Measurements from ENCODE around the gene MED12. TPM values are rescaled to one million over a fixed set of nuclear protein-coding genes. Genes with fewer than 3 reads are reported as not detected.

MED12 gene
- total RNA-seq, 4 donors from 2014 or later = 26.5 to 41.4 (median 40.0) TPM

GRCh38 chrX:71103110-71103983 is 15.0 kb upstream of the MED12 start:
- Histone ChIP-seq H3K4me3 (no peak overlapping the region), H3K36me3 (no peaks in the 10 kb centered on the region), H3K27me3 (no peaks in the 10 kb centered on the region), H3K27ac (peak overlapping the region; percentile 31 to 65 (median 45)), H3K4me1 (peaks cover 7 to 12% (median 9%) of the 10 kb centered on the region in 4 donors), H3K9me3 (no peaks in the 10 kb centered on the region)
- WGBS, 2 donors (ENCODE audit: low coverage in 1 of 2) = 17 to 41% methylated on average over 1 to 9 of the region's 10 CpGs
- intact Hi-C loops (cut with DNase I; ENCODE audit: low total_unique reads) (no loop called here), in situ Hi-C loops (cut with MboI; ENCODE audit: low pct_ligation_motif_present in 1 of 4, low pct_unique_long_range_greater_than_20kb in 1 of 4, low sequenced_read_pairs in 3 of 4) (no loop called here)
- peak; percentile 53 for DNase-seq
- TF ChIP-seq POLR2A (IDR thresholded peaks at IDR 0.05) (no peak), POLR2AphosphoS5 (IDR thresholded peaks at IDR 0.05) (no peak), EP300 (IDR thresholded peaks at IDR 0.05; ENCODE audit: low read depth) (no peak), CTCF (IDR thresholded peaks at IDR 0.05) (no peak)

- no peaks in the 10 kb centered on the region for H3K36me3 ChIP-seq
- no peaks in the 10 kb centered on the region for H3K27me3 ChIP-seq
- 97 to 100% methylated on average over 2 to 3 of the region's 3 CpGs for whole genome bisulfite sequencing, 2 donors (ENCODE audit: low coverage in 1 of 2)
- H3K4me3 ChIP-seq = no peak overlapping the region
- TF ChIP-seq POLR2AphosphoS5 (IDR thresholded peaks at IDR 0.05) (no peak), CTCF (IDR thresholded peaks at IDR 0.05) (no peak), POLR2A (IDR thresholded peaks at IDR 0.05) (no peak), EP300 (IDR thresholded peaks at IDR 0.05; ENCODE audit: low read depth) (no peak)
- intact Hi-C loops (cut with DNase I; ENCODE audit: low total_unique reads) (no loop called here), in situ Hi-C loops (cut with MboI; ENCODE audit: low pct_ligation_motif_present in 1 of 4, low pct_unique_long_range_greater_than_20kb in 1 of 4, low sequenced_read_pairs in 3 of 4) (no loop called here)
- H3K9me3 ChIP-seq = no peaks in the 10 kb centered on the region
- DNase-seq = no peak
- H3K27ac ChIP-seq = no peak overlapping the region
- peaks cover 7 to 12% (median 8%) of the 10 kb centered on the region in 4 donors for H3K4me1 ChIP-seq
Measured at GRCh38 chrX:71105628-71106027, 12.8 kb upstream of the MED12 start.

GRCh38 chrX:71106427-71106826 is 12.0 kb upstream of the MED12 start, which contains the start of gene CXorf65:
CXorf65 (minus strand) TSS chrX:71106740; CDS start chrX:71106556, 184 bp downstream.
- in situ Hi-C loops (cut with MboI; ENCODE audit: low pct_ligation_motif_present in 1 of 4, low pct_unique_long_range_greater_than_20kb in 1 of 4, low sequenced_read_pairs in 3 of 4) (no loop called here), intact Hi-C loops (cut with DNase I; ENCODE audit: low total_unique reads) (no loop called here)
- 79% methylated on average over 1 of the region's 1 CpG; no CpG with 5 or more reads in 1 of the 2 donors for WGBS, 2 donors (ENCODE audit: low coverage in 1 of 2)
- H3K9me3 ChIP-seq = no peaks in the 10 kb centered on the region
- peaks cover 7 to 12% (median 8%) of the 10 kb centered on the region in 4 donors for H3K4me1 ChIP-seq
- TF ChIP-seq POLR2AphosphoS5 (IDR thresholded peaks at IDR 0.05) (no peak), POLR2A (IDR thresholded peaks at IDR 0.05) (no peak), CTCF (IDR thresholded peaks at IDR 0.05) (no peak), EP300 (IDR thresholded peaks at IDR 0.05; ENCODE audit: low read depth) (no peak)
- no peaks in the 10 kb centered on the region for H3K36me3 ChIP-seq
- no peaks in the 10 kb centered on the region for H3K27me3 ChIP-seq
- H3K27ac ChIP-seq = no peak within 1 kb of the TSS
- H3K4me3 ChIP-seq = no peak within 1 kb of the TSS
- DNase-seq = no peak

GRCh38 chrX:71107245-71107644 is 11.2 kb upstream of the MED12 start:
- no peaks in the 10 kb centered on the region for H3K27me3 ChIP-seq
- no peak overlapping the region for H3K4me3 ChIP-seq
- TF ChIP-seq CTCF (IDR thresholded peaks at IDR 0.05) (no peak), EP300 (IDR thresholded peaks at IDR 0.05; ENCODE audit: low read depth) (no peak), POLR2A (IDR thresholded peaks at IDR 0.05) (no peak), POLR2AphosphoS5 (IDR thresholded peaks at IDR 0.05) (no peak)
- DNase-seq = no peak
- in situ Hi-C loops (cut with MboI; ENCODE audit: low pct_ligation_motif_present in 1 of 4, low pct_unique_long_range_greater_than_20kb in 1 of 4, low sequenced_read_pairs in 3 of 4) = no loop called here
- 77 to 90% methylated on average over 2 to 4 of the region's 4 CpGs for WGBS, 2 donors (ENCODE audit: low coverage in 1 of 2)
- peaks cover 7 to 12% (median 8%) of the 10 kb centered on the region in 4 donors for H3K4me1 ChIP-seq
- no peaks in the 10 kb centered on the region for H3K9me3 ChIP-seq
- H3K27ac ChIP-seq = no peak overlapping the region
- intact Hi-C loops (cut with DNase I; ENCODE audit: low total_unique reads) = no loop called here
- H3K36me3 ChIP-seq = no peaks in the 10 kb centered on the region
